Brain microvascular endothelial cell (primary cell): Measurements from ENCODE around the gene SEC11A.
A peak's percentile ranks its signal among the peaks of the same experiment; 100 is the strongest.

Source experiments
- DNase-seq: peaks from one replicate; pipeline ENCODE4 v3.0.0-alpha.2; 2020
- H3K27ac ChIP-seq: fragments of 250-450 bp; sonication (Bioruptor Pico); 2 replicates; pipeline ENCODE4 v1.5.1; 2020; ENCODE audit warnings: mild to moderate bottlenecking, moderate library complexity
- H3K27me3 ChIP-seq: fragments of 250-450 bp; sonication (Bioruptor Pico); replicated peaks from 2 replicates; pipeline ENCODE4 v1.5.1; 2020; ENCODE audit warnings: mild to moderate bottlenecking
- H3K36me3 ChIP-seq: fragments of 250-450 bp; sonication (Bioruptor Pico); replicated peaks from 2 replicates; pipeline ENCODE4 v1.5.1; 2020; ENCODE audit warnings: mild to moderate bottlenecking
- H3K4me3 ChIP-seq: 2 replicates; pipeline ENCODE4 v1.5.1; 2011; ENCODE audit warnings: low read depth, mild to moderate bottlenecking, control low read depth, low read length, moderate library complexity
- in situ Hi-C: cut with HindIII; loops from 2 replicates; pipeline ENCODE4 v1.10.0; 2017; ENCODE audit warnings: low sequenced_read_pairs, low pct_ligation_motif_present
- TF ChIP-seq, protein P1 (sequence below): IDR thresholded peaks from 2 replicates; pipeline ENCODE4 v1.5.1; 2011; ENCODE audit warnings: low read depth, mild to moderate bottlenecking, moderate library complexity, low read length, control low read depth, inconsistent platforms; ENCODE audit errors: missing control alignments

The SEC11A gene

DNA sequence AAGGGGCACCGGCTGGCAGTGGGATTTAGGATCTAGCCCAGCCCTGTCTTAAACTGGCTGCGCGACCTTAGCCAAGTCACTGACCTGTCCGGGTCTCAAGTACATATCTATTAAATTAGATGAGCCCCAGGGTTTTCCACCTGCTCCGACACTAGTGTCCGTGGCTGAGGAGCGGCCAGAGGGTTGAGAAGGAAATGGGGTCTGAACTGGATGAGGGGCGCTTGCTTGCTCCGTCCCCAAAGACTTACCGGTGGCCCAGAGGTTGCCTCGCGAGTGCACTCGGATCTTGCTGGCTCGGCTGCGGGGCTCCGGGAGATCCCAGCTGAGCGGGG lies 58.2 kb downstream of the SEC11A start:
- peaks cover 2% of the 10 kb centered on the region for H3K36me3 ChIP-seq

DNA sequence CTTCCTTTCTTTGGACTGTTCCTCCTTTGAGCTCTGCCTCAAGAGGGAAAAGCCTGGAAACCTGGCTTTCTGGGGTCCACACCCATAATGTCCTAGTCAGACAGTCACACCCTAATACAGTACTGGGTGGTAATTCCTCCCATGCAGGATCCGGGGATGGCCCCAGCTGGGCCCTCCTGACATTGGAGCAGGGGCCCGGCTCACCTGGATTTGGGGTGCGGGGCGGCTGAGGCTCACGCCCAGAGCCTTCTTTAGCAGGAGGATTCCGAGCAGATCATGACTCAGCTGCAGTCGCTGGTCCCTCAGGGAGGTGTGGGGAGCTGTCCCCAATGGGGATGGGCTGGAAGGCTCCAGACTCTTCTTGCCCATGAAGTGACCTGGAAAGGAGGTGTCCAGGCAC lies 59.0 kb downstream of the SEC11A start:
- Histone ChIP-seq H3K27ac (no peak overlapping the region), H3K36me3 (peaks cover 7% of the 10 kb centered on the region), H3K4me3 (no peak overlapping the region), H3K27me3 (no peaks in the 10 kb centered on the region)
- DNase-seq, result no peak
- in situ Hi-C loops, result no loop called here
- TF ChIP-seq, protein P1, sequence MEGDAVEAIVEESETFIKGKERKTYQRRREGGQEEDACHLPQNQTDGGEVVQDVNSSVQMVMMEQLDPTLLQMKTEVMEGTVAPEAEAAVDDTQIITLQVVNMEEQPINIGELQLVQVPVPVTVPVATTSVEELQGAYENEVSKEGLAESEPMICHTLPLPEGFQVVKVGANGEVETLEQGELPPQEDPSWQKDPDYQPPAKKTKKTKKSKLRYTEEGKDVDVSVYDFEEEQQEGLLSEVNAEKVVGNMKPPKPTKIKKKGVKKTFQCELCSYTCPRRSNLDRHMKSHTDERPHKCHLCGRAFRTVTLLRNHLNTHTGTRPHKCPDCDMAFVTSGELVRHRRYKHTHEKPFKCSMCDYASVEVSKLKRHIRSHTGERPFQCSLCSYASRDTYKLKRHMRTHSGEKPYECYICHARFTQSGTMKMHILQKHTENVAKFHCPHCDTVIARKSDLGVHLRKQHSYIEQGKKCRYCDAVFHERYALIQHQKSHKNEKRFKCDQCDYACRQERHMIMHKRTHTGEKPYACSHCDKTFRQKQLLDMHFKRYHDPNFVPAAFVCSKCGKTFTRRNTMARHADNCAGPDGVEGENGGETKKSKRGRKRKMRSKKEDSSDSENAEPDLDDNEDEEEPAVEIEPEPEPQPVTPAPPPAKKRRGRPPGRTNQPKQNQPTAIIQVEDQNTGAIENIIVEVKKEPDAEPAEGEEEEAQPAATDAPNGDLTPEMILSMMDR, result no peak

More for the DNA sequence above, 58.2 kb downstream of the SEC11A start:
- Histone ChIP-seq H3K27ac (no peak overlapping the region), H3K27me3 (no peaks in the 10 kb centered on the region), H3K4me3 (peak overlapping the region; percentile 59)
- TF ChIP-seq, protein P1, result no peak
- DNase-seq, result no peak
- in situ Hi-C loops, result no loop called here

DNA sequence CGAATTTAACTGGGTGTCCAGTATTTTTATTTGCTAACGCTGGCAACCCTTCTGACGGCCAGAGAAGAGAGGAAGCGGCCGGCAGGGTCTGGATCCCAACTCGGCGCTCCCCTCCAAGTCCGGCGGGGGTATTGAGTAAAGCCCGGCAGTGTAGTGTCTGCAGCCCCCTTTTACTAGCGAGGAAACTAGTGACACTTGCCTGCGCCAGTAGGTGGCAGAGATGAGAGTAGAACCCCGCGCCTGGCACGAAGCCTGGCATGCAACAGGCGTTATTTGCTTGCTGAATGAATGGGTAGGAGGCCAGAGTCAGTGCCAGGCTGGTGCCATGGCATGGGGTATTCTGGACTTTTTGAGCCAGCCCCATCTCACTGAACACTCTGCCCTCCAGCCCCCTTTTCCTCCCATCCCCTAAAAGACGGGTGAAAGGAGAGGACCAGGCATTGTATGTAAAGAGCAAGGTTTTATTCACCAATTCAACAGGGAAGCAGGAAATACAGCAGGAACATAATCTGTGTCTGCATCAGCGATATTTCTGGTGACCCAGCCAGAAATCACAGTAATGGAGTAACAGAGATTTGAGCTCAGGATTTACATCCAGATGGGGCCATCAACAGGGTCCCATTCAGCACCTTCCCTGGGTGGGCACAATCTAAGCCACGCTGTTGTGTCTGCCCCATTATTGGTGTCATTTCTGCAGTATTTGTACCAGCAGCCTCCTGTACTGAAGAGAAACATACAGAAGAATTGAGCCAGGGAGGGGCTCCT lies 61.1 kb downstream of the SEC11A start:
- Histone ChIP-seq H3K27me3 (no peaks in the 10 kb centered on the region), H3K4me3 (peak overlapping the region; percentile 96), H3K27ac (peak overlapping the region; percentile 80), H3K36me3 (peaks cover 22% of the 10 kb centered on the region)
- peak; percentile 73 for DNase-seq
- TF ChIP-seq, protein P1, result peak; percentile 85
- in situ Hi-C loops, result no loop called here

DNA sequence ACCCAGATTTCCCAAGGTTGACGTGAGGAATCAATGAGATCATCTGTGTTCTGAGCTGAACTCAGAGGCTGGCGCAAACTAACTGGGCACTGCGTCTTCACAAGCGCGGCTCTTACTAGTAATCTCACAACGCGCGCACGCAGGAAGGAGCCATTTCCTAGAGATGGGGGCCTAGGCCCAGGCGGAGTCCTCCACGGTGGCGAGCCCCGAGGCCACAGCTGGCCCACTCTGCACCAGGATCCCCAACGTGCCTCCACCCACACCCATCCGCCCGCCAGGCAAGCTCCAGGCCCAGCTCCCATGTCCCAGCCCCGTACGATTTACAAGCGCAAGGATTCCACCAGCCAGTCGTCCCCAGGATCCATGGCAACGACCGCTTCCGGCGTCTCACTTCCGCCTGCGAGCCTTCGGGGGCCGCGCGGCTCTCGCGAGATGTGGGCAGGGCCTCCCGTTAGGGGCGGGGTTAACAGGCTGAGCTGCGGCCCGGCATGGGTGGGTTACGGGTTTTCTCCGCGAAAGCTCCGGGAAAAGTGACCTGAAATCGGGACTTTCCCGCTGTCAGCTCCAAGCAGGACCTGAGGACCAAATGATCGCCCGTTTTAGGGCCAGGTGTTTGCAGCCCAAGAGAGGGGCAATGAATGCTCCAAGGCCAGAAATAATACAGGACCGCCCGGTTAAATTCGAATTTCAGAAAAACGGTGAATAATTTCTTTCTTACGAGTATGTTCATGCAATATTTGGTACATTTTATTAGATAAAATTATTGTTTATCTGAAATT lies 61.8 kb downstream of the SEC11A start, which contains the start of gene WDR73:
WDR73 (minus strand) TSS at position 374 of the 779 bp plus-strand sequence; CDS start at position 365, 9 bp downstream.
- H3K4me3 ChIP-seq, result peak within 1 kb of the TSS; percentile 96
- TF ChIP-seq, protein P1, result no peak
- in situ Hi-C loops, result no loop called here
- H3K27me3 ChIP-seq, result no peaks in the 10 kb centered on the region
- peak within 1 kb of the TSS; percentile 80 for H3K27ac ChIP-seq
- H3K36me3 ChIP-seq, result peaks cover 24% of the 10 kb centered on the region
- peak; percentile 92 for DNase-seq

DNA sequence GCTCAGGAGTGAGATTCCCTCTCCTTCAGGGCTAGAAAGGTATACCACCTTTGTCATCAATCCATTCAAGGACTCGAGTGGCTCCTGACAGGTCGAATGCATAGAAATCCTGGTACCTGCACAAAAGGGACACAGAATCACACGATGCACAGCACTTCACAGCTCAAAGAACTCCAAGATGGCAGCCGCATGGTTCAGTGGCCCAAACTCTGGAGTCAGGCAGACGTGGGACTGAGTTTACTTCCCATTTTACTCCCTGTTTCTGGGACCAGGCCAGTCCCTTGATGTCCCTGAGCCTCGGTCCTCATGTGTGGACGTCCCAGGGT lies 62.4 kb downstream of the SEC11A start:
- H3K36me3 ChIP-seq, result peaks cover 26% of the 10 kb centered on the region
- TF ChIP-seq, protein P1, result no peak
- in situ Hi-C loops, result no loop called here
- no peak for DNase-seq
- H3K4me3 ChIP-seq, result peak overlapping the region; percentile 96
- H3K27ac ChIP-seq, result peak overlapping the region; percentile 80
- no peaks in the 10 kb centered on the region for H3K27me3 ChIP-seq
